Neural cell (in vitro differentiated cells): ENCODE data around the gene CBS. TPM values are rescaled to one million over a fixed set of nuclear protein-coding genes. Genes with fewer than 3 reads are reported as not detected.

ENCODE experiments used
- H2AFZ ChIP-seq: fragments of 200-600, 300-800 bp; sonication (generic), shearing (Covaris generic); 2 replicates; pipeline ENCODE4 v1.6.0; 2014; ENCODE audit warnings: low read depth, mild to moderate bottlenecking, antibody characterized with exemption, low read length, moderate library complexity
- H3F3A ChIP-seq: fragments of 200-600 bp; shearing (Covaris generic); 2 replicates; pipeline ENCODE4 v1.6.1; 2016; ENCODE audit warnings: mild to moderate bottlenecking, moderate library complexity, mixed read lengths, antibody characterized with exemption, low read length; ENCODE audit not compliant: insufficient read depth, poor library complexity, severe bottlenecking
- H3K27ac ChIP-seq: fragments of 200-600, 300-800 bp; sonication (generic), shearing (Covaris generic); 2 replicates; pipeline ENCODE4 v1.5.1; 2014; ENCODE audit warnings: mild to moderate bottlenecking, low read length, moderate library complexity
- H3K27me3 ChIP-seq: fragments of 300-800, 200-600 bp; sonication (generic), shearing (Covaris generic); 2 replicates; pipeline ENCODE4 v1.6.0; 2014; ENCODE audit warnings: mild to moderate bottlenecking, low read depth, low read length, moderate library complexity; ENCODE audit not compliant: insufficient read depth
- H3K36me3 ChIP-seq: fragments of 300-800, 200-600 bp; sonication (generic), shearing (Covaris generic); 2 replicates; pipeline ENCODE4 v1.5.1; 2014; ENCODE audit warnings: mild to moderate bottlenecking, antibody characterized with exemption, low read length, moderate library complexity; ENCODE audit not compliant: insufficient read depth
- H3K4me2 ChIP-seq: fragments of 300-800, 200-600 bp; sonication (generic), shearing (Covaris generic); 2 replicates; pipeline ENCODE4 v1.6.0; 2014; ENCODE audit warnings: mild to moderate bottlenecking, low read length
- H3K4me3 ChIP-seq: fragments of 300-800, 200-600 bp; sonication (generic), shearing (Covaris generic); 2 replicates; pipeline ENCODE4 v1.5.1; 2014; ENCODE audit warnings: mild to moderate bottlenecking, low read length, moderate library complexity
- H3K79me2 ChIP-seq: fragments of 200-600 bp; shearing (Covaris generic); replicated peaks from 2 replicates; pipeline ENCODE4 v1.6.0; 2014; ENCODE audit warnings: mild to moderate bottlenecking, low read length, moderate library complexity; ENCODE audit not compliant: insufficient read depth
- H3K9ac ChIP-seq: fragments of 300-800, 200-600 bp; sonication (generic), shearing (Covaris generic); 2 replicates; pipeline ENCODE4 v1.6.1; 2016; ENCODE audit warnings: mild to moderate bottlenecking, low read length, mixed read lengths
- H3K9me2 ChIP-seq: fragments of 200-600 bp; shearing (Covaris generic); 2 replicates; pipeline ENCODE4 v1.6.1; 2016; ENCODE audit warnings: mild to moderate bottlenecking, low read length, mixed read lengths; ENCODE audit not compliant: insufficient read depth
- H3K9me3 ChIP-seq: fragments of 200-600, 300-800 bp; sonication (generic), shearing (Covaris generic); 2 replicates; pipeline ENCODE4 v1.6.1; 2016; ENCODE audit warnings: mild to moderate bottlenecking, mixed run types, low read length, moderate library complexity, mixed read lengths
- H4K20me1 ChIP-seq: fragments of 200-600 bp; shearing (Covaris generic); 2 replicates; pipeline ENCODE4 v1.6.1; 2016; ENCODE audit warnings: mild to moderate bottlenecking, mixed run types; ENCODE audit not compliant: insufficient read depth
- EP300 ChIP-seq: fragments of 450-650 bp; conservative IDR thresholded peaks from 2 replicates; pipeline ENCODE4 v1.6.1; 2014; ENCODE audit warnings: antibody characterized with exemption, mild to moderate bottlenecking, moderate library complexity; ENCODE audit not compliant: poor library complexity, severe bottlenecking
- EZH2 ChIP-seq: fragments of 200-600, 300-800 bp; shearing (Covaris generic), sonication (generic); IDR thresholded peaks from 2 replicates; pipeline ENCODE4 v1.6.1; 2014; ENCODE audit warnings: antibody characterized with exemption, low read length, borderline replicate concordance, mild to moderate bottlenecking; ENCODE audit not compliant: insufficient read depth, poor library complexity, severe bottlenecking
- MXI1 ChIP-seq: fragments of 450-650 bp; conservative IDR thresholded peaks from 2 replicates; pipeline ENCODE4 v1.6.1; 2014; ENCODE audit warnings: antibody characterized with exemption, mild to moderate bottlenecking; ENCODE audit not compliant: poor library complexity, severe bottlenecking
- POLR2AphosphoS5 ChIP-seq: IDR thresholded peaks from 2 replicates; pipeline ENCODE4 v1.6.1; 2012
- RAD21 ChIP-seq: fragments of 450-650 bp; conservative IDR thresholded peaks from 2 replicates; pipeline ENCODE4 v1.6.1; 2014; ENCODE audit warnings: antibody characterized with exemption, mild to moderate bottlenecking, moderate library complexity
- SMC3 ChIP-seq: fragments of 450-650 bp; conservative IDR thresholded peaks from 2 replicates; pipeline ENCODE4 v1.6.1; 2014; ENCODE audit warnings: antibody characterized with exemption, mild to moderate bottlenecking, moderate library complexity; ENCODE audit not compliant: poor library complexity
- TAF1 ChIP-seq: IDR thresholded peaks from 2 replicates; pipeline ENCODE4 v1.6.1; 2012; ENCODE audit warnings: low read depth
- polyA plus RNA-seq: library from polyadenylated mRNA; depleted of rRNA; stranded (reverse); fragments of >200 nt; gene quantifications from 2 replicates; pipeline ENCODE4 v1.2.3, GENCODE V29; 2014
- TF ChIP-seq, protein P1 (sequence below): IDR thresholded peaks from 2 replicates; pipeline ENCODE4 v1.6.1; 2012; ENCODE audit warnings: borderline replicate concordance
- TF ChIP-seq, protein P2 (sequence below): fragments of 450-650 bp; IDR thresholded peaks from 2 replicates; pipeline ENCODE4 v1.5.1; 2014; ENCODE audit warnings: antibody characterized with exemption, mild to moderate bottlenecking, moderate library complexity; ENCODE audit not compliant: poor library complexity, severe bottlenecking

The CBS gene
- polyA plus RNA-seq, 1 donor from 2014 or later = 16.3 TPM

DNA sequence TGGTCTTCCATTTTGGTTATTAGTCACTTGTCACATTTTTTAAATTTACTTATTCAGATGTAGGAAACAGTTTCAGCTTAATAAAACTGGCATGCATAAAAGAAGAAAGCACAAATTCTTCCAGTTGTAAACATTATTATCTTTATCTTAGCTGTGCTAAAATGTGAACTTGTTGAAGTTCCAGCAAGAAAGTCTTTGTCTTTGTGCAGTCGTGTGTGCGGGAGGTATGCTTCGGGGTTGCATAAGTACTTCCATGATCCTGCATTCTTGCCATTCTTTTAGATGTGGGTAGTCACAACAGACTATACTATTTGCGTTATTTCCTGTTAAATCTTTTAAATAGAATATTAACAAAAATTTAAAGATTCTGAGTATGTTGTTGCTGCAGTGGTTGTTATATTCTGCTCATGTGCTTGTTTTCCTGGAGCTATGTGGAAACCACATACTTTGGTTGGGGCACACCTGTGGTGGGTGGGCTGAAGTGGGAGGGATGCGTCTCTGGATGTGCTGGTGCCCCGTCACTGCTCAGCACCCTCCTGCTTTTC, 49.9 kb downstream of the CBS start:
- Histone ChIP-seq H3K36me3 (peaks cover 4% of the 10 kb centered on the region), H3K79me2 (no peaks in the 10 kb centered on the region), H4K20me1 (no peaks in the 10 kb centered on the region), H3K9me3 (no peaks in the 10 kb centered on the region), H3F3A (no peaks in the 10 kb centered on the region), H3K4me3 (no peak overlapping the region), H3K9ac (no peak overlapping the region), H3K27ac (no peak overlapping the region), H3K27me3 (no peaks in the 10 kb centered on the region), H2AFZ (no peak overlapping the region), H3K4me2 (no peak overlapping the region), H3K9me2 (no peaks in the 10 kb centered on the region)
- TF ChIP-seq, protein P1, sequence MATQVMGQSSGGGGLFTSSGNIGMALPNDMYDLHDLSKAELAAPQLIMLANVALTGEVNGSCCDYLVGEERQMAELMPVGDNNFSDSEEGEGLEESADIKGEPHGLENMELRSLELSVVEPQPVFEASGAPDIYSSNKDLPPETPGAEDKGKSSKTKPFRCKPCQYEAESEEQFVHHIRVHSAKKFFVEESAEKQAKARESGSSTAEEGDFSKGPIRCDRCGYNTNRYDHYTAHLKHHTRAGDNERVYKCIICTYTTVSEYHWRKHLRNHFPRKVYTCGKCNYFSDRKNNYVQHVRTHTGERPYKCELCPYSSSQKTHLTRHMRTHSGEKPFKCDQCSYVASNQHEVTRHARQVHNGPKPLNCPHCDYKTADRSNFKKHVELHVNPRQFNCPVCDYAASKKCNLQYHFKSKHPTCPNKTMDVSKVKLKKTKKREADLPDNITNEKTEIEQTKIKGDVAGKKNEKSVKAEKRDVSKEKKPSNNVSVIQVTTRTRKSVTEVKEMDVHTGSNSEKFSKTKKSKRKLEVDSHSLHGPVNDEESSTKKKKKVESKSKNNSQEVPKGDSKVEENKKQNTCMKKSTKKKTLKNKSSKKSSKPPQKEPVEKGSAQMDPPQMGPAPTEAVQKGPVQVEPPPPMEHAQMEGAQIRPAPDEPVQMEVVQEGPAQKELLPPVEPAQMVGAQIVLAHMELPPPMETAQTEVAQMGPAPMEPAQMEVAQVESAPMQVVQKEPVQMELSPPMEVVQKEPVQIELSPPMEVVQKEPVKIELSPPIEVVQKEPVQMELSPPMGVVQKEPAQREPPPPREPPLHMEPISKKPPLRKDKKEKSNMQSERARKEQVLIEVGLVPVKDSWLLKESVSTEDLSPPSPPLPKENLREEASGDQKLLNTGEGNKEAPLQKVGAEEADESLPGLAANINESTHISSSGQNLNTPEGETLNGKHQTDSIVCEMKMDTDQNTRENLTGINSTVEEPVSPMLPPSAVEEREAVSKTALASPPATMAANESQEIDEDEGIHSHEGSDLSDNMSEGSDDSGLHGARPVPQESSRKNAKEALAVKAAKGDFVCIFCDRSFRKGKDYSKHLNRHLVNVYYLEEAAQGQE = no peak
- no peak for TF ChIP-seq TAF1
- TF ChIP-seq, protein P2, sequence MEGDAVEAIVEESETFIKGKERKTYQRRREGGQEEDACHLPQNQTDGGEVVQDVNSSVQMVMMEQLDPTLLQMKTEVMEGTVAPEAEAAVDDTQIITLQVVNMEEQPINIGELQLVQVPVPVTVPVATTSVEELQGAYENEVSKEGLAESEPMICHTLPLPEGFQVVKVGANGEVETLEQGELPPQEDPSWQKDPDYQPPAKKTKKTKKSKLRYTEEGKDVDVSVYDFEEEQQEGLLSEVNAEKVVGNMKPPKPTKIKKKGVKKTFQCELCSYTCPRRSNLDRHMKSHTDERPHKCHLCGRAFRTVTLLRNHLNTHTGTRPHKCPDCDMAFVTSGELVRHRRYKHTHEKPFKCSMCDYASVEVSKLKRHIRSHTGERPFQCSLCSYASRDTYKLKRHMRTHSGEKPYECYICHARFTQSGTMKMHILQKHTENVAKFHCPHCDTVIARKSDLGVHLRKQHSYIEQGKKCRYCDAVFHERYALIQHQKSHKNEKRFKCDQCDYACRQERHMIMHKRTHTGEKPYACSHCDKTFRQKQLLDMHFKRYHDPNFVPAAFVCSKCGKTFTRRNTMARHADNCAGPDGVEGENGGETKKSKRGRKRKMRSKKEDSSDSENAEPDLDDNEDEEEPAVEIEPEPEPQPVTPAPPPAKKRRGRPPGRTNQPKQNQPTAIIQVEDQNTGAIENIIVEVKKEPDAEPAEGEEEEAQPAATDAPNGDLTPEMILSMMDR = no peak
- TF ChIP-seq EZH2 = no peak
- TF ChIP-seq SMC3 = no peak
- no peak for TF ChIP-seq MXI1
- TF ChIP-seq RAD21 = no peak
- TF ChIP-seq EP300 = no peak
- TF ChIP-seq POLR2AphosphoS5 = no peak

DNA sequence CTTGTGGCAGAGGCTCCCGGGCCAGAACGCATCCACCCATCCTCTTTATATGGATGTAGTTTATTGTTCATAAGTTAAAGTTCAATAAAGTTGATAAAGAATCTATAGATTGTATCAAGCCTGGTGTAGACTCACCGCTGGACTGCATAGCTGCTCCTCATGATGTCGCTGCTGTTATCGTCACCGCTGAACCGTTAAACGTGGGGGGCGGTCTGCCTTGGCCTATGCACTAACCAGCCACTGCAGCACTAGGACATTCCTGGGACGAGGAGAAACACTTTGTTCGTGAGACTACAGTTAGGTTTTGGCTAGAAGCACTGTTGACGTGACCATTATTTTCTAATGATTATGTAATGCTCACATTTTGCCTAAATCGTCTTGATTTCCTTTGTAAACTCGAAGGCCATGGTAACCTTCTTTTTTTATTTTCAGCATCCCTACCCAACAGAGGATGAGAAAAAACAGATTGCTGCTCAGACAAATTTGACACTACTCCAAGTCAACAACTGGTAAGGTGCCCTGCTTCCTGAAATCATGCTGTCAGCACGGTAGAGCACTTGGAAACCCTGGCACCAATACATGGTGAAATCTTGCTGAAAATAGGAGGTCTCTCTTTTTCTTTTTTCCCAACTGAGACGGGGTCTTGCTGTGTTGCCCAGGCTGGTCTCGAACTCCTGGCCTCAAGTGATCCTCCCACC, 51.0 kb downstream of the CBS start:
- Histone ChIP-seq H3K9ac (no peak overlapping the region), H3K27me3 (no peaks in the 10 kb centered on the region), H3K79me2 (no peaks in the 10 kb centered on the region), H3F3A (no peaks in the 10 kb centered on the region), H3K36me3 (peaks cover 4% of the 10 kb centered on the region), H3K27ac (no peak overlapping the region), H2AFZ (no peak overlapping the region), H3K4me2 (no peak overlapping the region), H3K4me3 (no peak overlapping the region), H3K9me2 (no peaks in the 10 kb centered on the region), H3K9me3 (no peaks in the 10 kb centered on the region), H4K20me1 (no peaks in the 10 kb centered on the region)
- TF ChIP-seq EP300 = no peak
- TF ChIP-seq POLR2AphosphoS5 = no peak
